ENCODE data around the gene TRDMT1.

The TRDMT1 gene

GRCh38 chr10:17209302-17209701 lies 7.8 kb upstream of the TRDMT1 start:
- no peak for DNase-seq

- DNase-seq, result no peak
Observed at GRCh38 chr10:17208476-17208875, 7.0 kb upstream of the TRDMT1 start.

GRCh38 chr10:17206210-17206709 lies 4.8 kb upstream of the TRDMT1 start:
- no peak for DNase-seq

- no peak for DNase-seq
Observed at GRCh38 chr10:17203416-17203815, 1.9 kb upstream of the TRDMT1 start.

- DNase-seq, result no peak
Observed at GRCh38 chr10:17202999-17203398, 1.5 kb upstream of the TRDMT1 start.

GRCh38 chr10:17202506-17202905 lies 1.0 kb upstream of the TRDMT1 start:
- no peak for DNase-seq

- no peak for DNase-seq
Observed at GRCh38 chr10:17201794-17202116, 283 bp upstream of the TRDMT1 start.

GRCh38 chr10:17200001-17200911 lies 1.2 kb downstream of the TRDMT1 start:
- no peak for DNase-seq

- DNase-seq, result no peak
Observed at GRCh38 chr10:17199351-17199804, 2.1 kb downstream of the TRDMT1 start.

- no peak for DNase-seq
Observed at GRCh38 chr10:17196573-17196972, 4.9 kb downstream of the TRDMT1 start.

- no peak for DNase-seq
Observed at GRCh38 chr10:17196045-17196444, 5.4 kb downstream of the TRDMT1 start.

- no peak for DNase-seq
Observed at GRCh38 chr10:17195083-17195482, 6.4 kb downstream of the TRDMT1 start.

- DNase-seq, result no peak
Observed at GRCh38 chr10:17190602-17191001, 10.9 kb downstream of the TRDMT1 start.

- DNase-seq, result no peak
Observed at GRCh38 chr10:17188644-17189172, 12.8 kb downstream of the TRDMT1 start.

- DNase-seq, result no peak
Observed at GRCh38 chr10:17185873-17186272, 15.6 kb downstream of the TRDMT1 start.

GRCh38 chr10:17183110-17183509 lies 18.4 kb downstream of the TRDMT1 start:
- DNase-seq, result no peak

GRCh38 chr10:17181751-17182150 lies 19.7 kb downstream of the TRDMT1 start:
- peak; percentile 26 for DNase-seq

- no peak for DNase-seq
Observed at GRCh38 chr10:17181110-17181509, 20.4 kb downstream of the TRDMT1 start.

- no peak for DNase-seq
Observed at GRCh38 chr10:17179002-17179401, 22.5 kb downstream of the TRDMT1 start.

GRCh38 chr10:17178006-17178405 lies 23.5 kb downstream of the TRDMT1 start:
- DNase-seq, result no peak

- DNase-seq, result no peak
Observed at GRCh38 chr10:17177014-17177413, 24.5 kb downstream of the TRDMT1 start.

- no peak for DNase-seq
Observed at GRCh38 chr10:17176091-17176490, 25.4 kb downstream of the TRDMT1 start.

- no peak for DNase-seq
Observed at GRCh38 chr10:17175551-17175950, 25.9 kb downstream of the TRDMT1 start.

GRCh38 chr10:17174626-17175025 lies 26.8 kb downstream of the TRDMT1 start:
- no peak for DNase-seq
